K562 (cell line): ENCODE data around the gene PCK1. TPM values are rescaled to one million over a fixed set of nuclear protein-coding genes. Genes with fewer than 3 reads are reported as not detected.

Experiments used
- ATAC-seq: fragments of 200-7000 bp; cut with Tn5 transposase; 3 replicates; pipeline ENCODE4 v1.9.1; 2020; ENCODE audit warnings: moderate library complexity
- BruUV-seq: library from RNA; stranded (reverse); fragments of 400-500 nt; replicated peaks from 2 replicates; lab custom pipeline; 2021; lab: Mats Ljungman, UMichigan
- CTCF ChIA-PET: fragments of 300-600 bp; formaldehyde crosslinking; extraction: SDS; loops from one replicate; lab custom pipeline; 2021; ENCODE audit warnings: low intra/inter-chr PET ratio; lab: Yijun Ruan, JAX
- POLR2A ChIA-PET: fragments of 300-600, 350-650 bp; sonication (Branson Sonifier 250); formaldehyde crosslinking; extraction: SDS; loops from one replicate; lab custom pipeline; 2021; ENCODE audit warnings: antibody characterized with exemption, inconsistent platforms; lab: Yijun Ruan, JAX
- DNase-seq, 4 experiments: peaks; one replicate each; pipeline versions ENCODE4 v3.0.0 to v3.0.0-alpha.2; 2011 to 2018; ENCODE audit warnings: low spot score in 3 of 4, mixed read lengths in 3 of 4; ENCODE audit errors: extremely low read depth in 1 of 4
- FAIRE-seq: peaks from 2 replicates; lab custom pipeline; 2011; peaks lifted over from hg19 to GRCh38; lab: Jason Lieb, UNC
- H2AFZ ChIP-seq: 2 replicates; pipeline ENCODE4 v1.6.0; 2011; ENCODE audit warnings: low read depth, low read length, control low read depth, inconsistent platforms
- H3K27ac ChIP-seq: fragments of 200-600 bp; 3 replicates; pipeline ENCODE4 v1.8.0; 2011; ENCODE audit warnings: low read depth, mild to moderate bottlenecking, control low read depth, inconsistent platforms, low read length, moderate library complexity, mixed read lengths; ENCODE audit errors: extremely low read depth
- H3K27me3 ChIP-seq, 2 experiments: fragments of 300-600 bp in 1 of 2; 2 replicates in 1 of 2; 3 replicates in 1 of 2; pipeline versions ENCODE4 v1.6.0 to v1.8.0; 2011; ENCODE audit warnings: inconsistent platforms in 2 of 2, low read length in 2 of 2, mild to moderate bottlenecking in 1 of 2, mixed read lengths in 1 of 2, moderate library complexity in 1 of 2; ENCODE audit not compliant: control insufficient read depth in 2 of 2, insufficient read depth in 2 of 2
- H3K36me3 ChIP-seq: fragments of 300-600 bp; 3 replicates; pipeline ENCODE4 v1.8.0; 2011; ENCODE audit warnings: mild to moderate bottlenecking, low read length, inconsistent platforms; ENCODE audit not compliant: control insufficient read depth, insufficient read depth
- H3K4me1 ChIP-seq, 2 experiments: fragments of 200-600 bp in 1 of 2; replicated peaks in 1 of 2; 2 replicates in 1 of 2; 3 replicates in 1 of 2; pipeline versions ENCODE4 v1.5.1 to v1.8.0; 2011; ENCODE audit warnings: inconsistent platforms in 2 of 2, low read length in 2 of 2, mild to moderate bottlenecking in 1 of 2, mixed read lengths in 1 of 2, moderate library complexity in 1 of 2; ENCODE audit not compliant: control insufficient read depth in 2 of 2, insufficient read depth in 2 of 2
- H3K4me2 ChIP-seq: 2 replicates; pipeline ENCODE4 v1.6.1; 2011; ENCODE audit warnings: low read length, control low read depth, inconsistent platforms, mixed read lengths; ENCODE audit not compliant: insufficient read depth
- H3K4me3 ChIP-seq: fragments of 200-600 bp; sonication (generic), shearing (Covaris generic); 2 replicates; pipeline ENCODE4 v1.5.1; 2016; ENCODE audit warnings: control low read depth, inconsistent platforms
- H3K79me2 ChIP-seq: fragments of 200-600 bp; 3 replicates; pipeline ENCODE4 v1.8.0; 2011; ENCODE audit warnings: low read length, inconsistent platforms; ENCODE audit not compliant: control insufficient read depth, insufficient read depth
- H3K9ac ChIP-seq, 2 experiments: 2 replicates each; pipeline versions ENCODE4 v1.6.0 to v1.6.1; 2011; ENCODE audit warnings: low read depth in 2 of 2, low read length in 2 of 2, control low read depth in 1 of 2, inconsistent platforms in 1 of 2, mild to moderate bottlenecking in 1 of 2, mixed read lengths in 1 of 2; ENCODE audit not compliant: insufficient read depth in 1 of 2
- H3K9me1 ChIP-seq: one replicate; pipeline ENCODE4 v1.6.0; 2011; ENCODE audit warnings: inconsistent platforms, mild to moderate bottlenecking, low read length, moderate library complexity; ENCODE audit not compliant: control insufficient read depth, insufficient read depth
- H3K9me3 ChIP-seq: replicated peaks from 2 replicates; pipeline ENCODE4 v1.5.1; 2011; ENCODE audit warnings: low read depth, low read length, inconsistent platforms; ENCODE audit not compliant: control insufficient read depth, insufficient read depth
- H4K20me1 ChIP-seq: replicated peaks from 2 replicates; pipeline ENCODE4 v1.6.1; 2011; ENCODE audit warnings: low read length, inconsistent platforms, mixed read lengths; ENCODE audit not compliant: control insufficient read depth, insufficient read depth
- ARID1B ChIP-seq: fragments of 450-650 bp; IDR thresholded peaks from 2 replicates; pipeline ENCODE4 v1.6.1; 2016; ENCODE audit warnings: antibody characterized with exemption, mild to moderate bottlenecking, inconsistent platforms
- HDAC1 ChIP-seq, 2 experiments: fragments of 450-650 bp; IDR thresholded peaks; 2 replicates each; pipeline ENCODE4 v1.6.1; 2016 to 2017; ENCODE audit warnings: inconsistent platforms in 1 of 2, mild to moderate bottlenecking in 1 of 2, moderate library complexity in 1 of 2
- HIVEP1 ChIP-seq: fragments of 250-450 bp; sonication (Bioruptor Pico); IDR thresholded peaks from 2 replicates; pipeline ENCODE4 v1.4.0; 2020; ENCODE audit warnings: mild to moderate bottlenecking
- HNRNPL ChIP-seq: fragments of 200-400 bp; formaldehyde crosslinking; IDR thresholded peaks from 2 replicates; pipeline ENCODE4 v1.6.1; 2017; ENCODE audit warnings: low read depth, mild to moderate bottlenecking, low read length
- MLLT1 ChIP-seq, 2 experiments: fragments of 450-650 bp; IDR thresholded peaks; 2 replicates each; pipeline ENCODE4 v1.6.1; 2016
- PRDM10 ChIP-seq: fragments of 450-650 bp; IDR thresholded peaks from 2 replicates; pipeline ENCODE4 v1.6.1; 2018; ENCODE audit not compliant: partially characterized antibody
- TCFL5 ChIP-seq: fragments of 250-450 bp; sonication (Bioruptor Pico); conservative IDR thresholded peaks from 2 replicates; pipeline ENCODE4 v1.6.1; 2021; ENCODE audit warnings: mild to moderate bottlenecking, moderate library complexity, matching md5 sums
- ZKSCAN1 ChIP-seq: fragments of 150-350 bp; IDR thresholded peaks from 2 replicates; pipeline ENCODE4 v1.6.1; 2016; ENCODE audit warnings: low read depth, low read length
- ZNF124 ChIP-seq: sonication (generic); formaldehyde crosslinking; IDR thresholded peaks from 2 replicates; pipeline ENCODE4 v1.8.1; 2022; ENCODE audit warnings: missing genetic modification reagents
- ZNF668 ChIP-seq: fragments of 250-450 bp; sonication (Bioruptor Pico); IDR thresholded peaks from 2 replicates; pipeline ENCODE4 v1.8.0; 2022; ENCODE audit warnings: mild to moderate bottlenecking, inconsistent platforms
- ZNF76 ChIP-seq: fragments of 250-450 bp; sonication (Bioruptor Pico); IDR thresholded peaks from 2 replicates; pipeline ENCODE4 v1.4.0; 2020; ENCODE audit warnings: mild to moderate bottlenecking, moderate library complexity, borderline replicate concordance
- WGBS: fragments of 100-300 bp; shearing (Covaris generic); methylation state at CpG from one replicate; pipeline ENCODE4 v1.1.6; 2016; ENCODE audit warnings: low coverage, mixed read lengths; ENCODE audit not compliant: insufficient coverage; ENCODE audit errors: missing lambda C conversion rate; 5-methylcytosine and 5-hydroxymethylcytosine counted together
- in situ Hi-C: fragments of 300-500 bp; cut with MboI; formaldehyde crosslinking; loops from 4 replicates; pipeline ENCODE4 v1.15.0; 2018; ENCODE audit warnings: inconsistent platforms, mixed read lengths
- intact Hi-C: fragments of 100-400 bp; cut with micrococcal nuclease; formaldehyde crosslinking; loops from 2 replicates; pipeline ENCODE4 v1.14.2; 2022
- polyA plus RNA-seq, 8 experiments: library from polyadenylated mRNA; depleted of rRNA in 4 of 8; stranded (reverse) in 5 of 8; unstranded in 3 of 8; fragments of >200 nt; fragmentation: Nextera tagmentation in 2 of 8; fragmentation: Illumina TruSeq in 1 of 8; extraction: Ambion mirVana in 2 of 8; extraction: Trizol in 1 of 8; gene quantifications; 2 replicates each; pipeline versions ENCODE4 v1.2.1 to v1.2.3, GENCODE V29; 2011 to 2014; ENCODE audit warnings: inconsistent platforms in 1 of 8, missing spikeins in 1 of 8
- total RNA-seq, 7 experiments: library from RNA; depleted of rRNA in 6 of 7; stranded (reverse); fragments of >200 nt in 6 of 7; fragmentation: Illumina TruSeq in 2 of 7; extraction: Trizol in 2 of 7; gene quantifications; 2 replicates each; pipeline versions ENCODE4 v1.2.1 to v1.2.3, GENCODE V29; 2011 to 2021; ENCODE audit warnings: low replicate concordance in 1 of 7
- TF ChIP-seq, protein P1 (sequence below): fragments of 250-450 bp; sonication (Bioruptor Pico); IDR thresholded peaks from 2 replicates; pipeline ENCODE4 v1.8.0; 2021; ENCODE audit warnings: mild to moderate bottlenecking, moderate library complexity

The PCK1 gene
- total and polyA plus RNA-seq, 9 of the 15 experiments (the other 6 are each of a cell fraction or from before 2014, with no cell fraction given): 0.05 to 0.73 (median 0.15) TPM

DNA sequence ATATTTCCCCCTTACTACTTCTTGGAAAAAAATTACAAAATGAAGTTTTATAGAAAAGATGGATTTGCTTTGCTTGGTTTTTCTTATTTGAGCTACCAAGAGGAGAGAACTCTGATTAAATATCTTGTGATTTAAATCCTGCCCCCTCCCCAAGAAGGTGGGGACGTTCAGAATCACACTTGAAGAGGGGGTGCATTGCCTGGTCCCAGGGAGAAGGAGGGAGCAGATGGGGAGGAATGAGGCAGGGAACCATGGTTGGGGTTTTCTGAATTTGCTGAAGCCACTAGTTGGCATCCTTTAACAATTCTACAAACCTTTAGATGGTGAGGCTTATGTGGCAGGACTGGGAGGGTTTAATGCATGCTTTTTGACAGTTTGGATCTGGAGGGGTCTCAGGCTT lies 5.5 kb downstream of the PCK1 start:
- CTCF ChIA-PET: no interaction called here

More for the DNA sequence above, 5.5 kb downstream of the PCK1 start:
- Histone ChIP-seq H3K9me1 (no peaks in the 10 kb centered on the region), H3K79me2 (no peaks in the 10 kb centered on the region), H2AFZ (no peak overlapping the region), H3K27ac (no peak overlapping the region), H3K27me3 (0 out of 5 replicates have a peak, but pooled peaks cover 0 to 12% of the 10 kb centered on the region in 2 experiments), H3K4me2 (no peak overlapping the region), H3K4me3 (no peak overlapping the region)
- BruUV-seq: no TSS peak
- in situ Hi-C loops: no loop called here
- DNase-seq: no peak
- no peak for FAIRE-seq
- no peak for TF ChIP-seq HNRNPL
- TF ChIP-seq, protein P1, sequence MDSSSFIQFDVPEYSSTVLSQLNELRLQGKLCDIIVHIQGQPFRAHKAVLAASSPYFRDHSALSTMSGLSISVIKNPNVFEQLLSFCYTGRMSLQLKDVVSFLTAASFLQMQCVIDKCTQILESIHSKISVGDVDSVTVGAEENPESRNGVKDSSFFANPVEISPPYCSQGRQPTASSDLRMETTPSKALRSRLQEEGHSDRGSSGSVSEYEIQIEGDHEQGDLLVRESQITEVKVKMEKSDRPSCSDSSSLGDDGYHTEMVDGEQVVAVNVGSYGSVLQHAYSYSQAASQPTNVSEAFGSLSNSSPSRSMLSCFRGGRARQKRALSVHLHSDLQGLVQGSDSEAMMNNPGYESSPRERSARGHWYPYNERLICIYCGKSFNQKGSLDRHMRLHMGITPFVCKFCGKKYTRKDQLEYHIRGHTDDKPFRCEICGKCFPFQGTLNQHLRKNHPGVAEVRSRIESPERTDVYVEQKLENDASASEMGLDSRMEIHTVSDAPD (CRISPR knock-in tag): no peak
- no peak for TF ChIP-seq ZNF76
- no peak for TF ChIP-seq HDAC1 (IDR thresholded peaks at IDR 0.05)
- TF ChIP-seq PRDM10: no peak
- no peak for TF ChIP-seq HIVEP1 (CRISPR knock-in tag)
- TF ChIP-seq ARID1B: no peak
- no peak for TF ChIP-seq TCFL5 (CRISPR knock-in tag)
- TF ChIP-seq ZNF124: no peak
- no peak for TF ChIP-seq MLLT1 (IDR thresholded peaks at IDR 0.05)
- TF ChIP-seq ZKSCAN1: no peak
- no peak for TF ChIP-seq ZNF668 (CRISPR knock-in tag)
- TF ChIP-seq, all 486 proteins: peak for 0
- ATAC-seq: no peak
- H3K9me3 ChIP-seq: no peaks in the 10 kb centered on the region
- H4K20me1 ChIP-seq: no peaks in the 10 kb centered on the region
- H3K36me3 ChIP-seq: no peaks in the 10 kb centered on the region
- peaks cover 2 to 13% of the 10 kb centered on the region in 2 experiments; a peak in 4 of 5 replicates for H3K4me1 ChIP-seq
- POLR2A ChIA-PET: interaction anchor here (1.0 kb wide), 1 partner anchor 15 kb away, joined by 3 read pairs; no protein-coding TSS in a partner anchor
- WGBS: 0% methylated on average over 1 of the region's 1 CpG
- H3K9ac ChIP-seq: no peak overlapping the region
- intact Hi-C loops: no loop called here
